Lower leg skin (tissue), 3 donors: ENCODE results near the gene NCMAP.

ENCODE experiments used
- POLR2A ChIP-seq, 2 donors: fragments of 450-650 bp; IDR thresholded peaks; one replicate each; pipeline ENCODE4 v1.6.1; 2016 to 2017; ENCODE audit warnings: antibody characterized with exemption in 2 of 2, mild to moderate bottlenecking in 1 of 2, moderate library complexity in 1 of 2
- TF ChIP-seq, protein P1 (sequence below), 3 donors: fragments of 450-650 bp; IDR thresholded peaks; one replicate each; pipeline ENCODE4 v1.5.1; 2016; ENCODE audit warnings: antibody characterized with exemption in 3 of 3, mild to moderate bottlenecking in 3 of 3, moderate library complexity in 2 of 3

DNA sequence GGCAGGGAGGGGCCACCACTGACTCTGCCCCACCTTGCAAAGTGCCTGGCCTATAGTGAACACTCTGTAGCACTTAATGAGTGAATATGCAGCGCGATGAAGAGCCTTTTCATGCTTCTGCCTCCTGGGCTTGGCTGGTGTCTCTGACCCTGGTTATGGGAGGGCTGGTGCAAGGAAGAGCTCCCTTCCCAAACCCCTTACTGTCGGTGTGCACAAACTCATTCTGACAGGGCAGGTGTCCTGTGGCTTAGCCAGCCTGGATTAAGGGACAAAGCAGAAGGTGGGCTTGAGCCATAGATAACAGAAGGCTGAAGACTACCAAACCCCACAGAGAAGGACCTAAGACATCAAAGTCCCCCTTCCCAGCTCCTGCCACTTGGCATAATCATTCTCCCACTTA lies 2.0 kb upstream of the NCMAP start:
- TF ChIP-seq, protein P1, sequence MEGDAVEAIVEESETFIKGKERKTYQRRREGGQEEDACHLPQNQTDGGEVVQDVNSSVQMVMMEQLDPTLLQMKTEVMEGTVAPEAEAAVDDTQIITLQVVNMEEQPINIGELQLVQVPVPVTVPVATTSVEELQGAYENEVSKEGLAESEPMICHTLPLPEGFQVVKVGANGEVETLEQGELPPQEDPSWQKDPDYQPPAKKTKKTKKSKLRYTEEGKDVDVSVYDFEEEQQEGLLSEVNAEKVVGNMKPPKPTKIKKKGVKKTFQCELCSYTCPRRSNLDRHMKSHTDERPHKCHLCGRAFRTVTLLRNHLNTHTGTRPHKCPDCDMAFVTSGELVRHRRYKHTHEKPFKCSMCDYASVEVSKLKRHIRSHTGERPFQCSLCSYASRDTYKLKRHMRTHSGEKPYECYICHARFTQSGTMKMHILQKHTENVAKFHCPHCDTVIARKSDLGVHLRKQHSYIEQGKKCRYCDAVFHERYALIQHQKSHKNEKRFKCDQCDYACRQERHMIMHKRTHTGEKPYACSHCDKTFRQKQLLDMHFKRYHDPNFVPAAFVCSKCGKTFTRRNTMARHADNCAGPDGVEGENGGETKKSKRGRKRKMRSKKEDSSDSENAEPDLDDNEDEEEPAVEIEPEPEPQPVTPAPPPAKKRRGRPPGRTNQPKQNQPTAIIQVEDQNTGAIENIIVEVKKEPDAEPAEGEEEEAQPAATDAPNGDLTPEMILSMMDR (IDR thresholded peaks at IDR 0.05): no peak
- no peak for TF ChIP-seq POLR2A (IDR thresholded peaks at IDR 0.05)
